Hepatocyte (in vitro differentiated cells): ENCODE measurements around the gene LUZP2. TPM values are rescaled to one million over a fixed set of nuclear protein-coding genes. Genes with fewer than 3 reads are reported as not detected.

Experiments used
- DNase-seq: peaks from one replicate; pipeline ENCODE4 v3.0.0-alpha.2; 2016; ENCODE audit warnings: low spot score
- H2AFZ ChIP-seq: fragments of 200-600 bp; sonication (generic); 2 replicates; pipeline ENCODE4 v1.6.0; 2016; ENCODE audit warnings: antibody characterized with exemption, mild to moderate bottlenecking
- H3K27ac ChIP-seq: fragments of 200-600 bp; sonication (generic); 2 replicates; pipeline ENCODE4 v1.5.1; 2016; ENCODE audit warnings: mild to moderate bottlenecking
- H3K27me3 ChIP-seq: fragments of 200-600 bp; sonication (generic); 2 replicates; pipeline ENCODE4 v1.6.1; 2016
- H3K36me3 ChIP-seq: fragments of 200-600 bp; sonication (generic); replicated peaks from 2 replicates; pipeline ENCODE4 v1.5.1; 2016; ENCODE audit warnings: low read depth; ENCODE audit not compliant: insufficient read depth
- H3K4me1 ChIP-seq: fragments of 200-600 bp; sonication (generic); 2 replicates; pipeline ENCODE4 v1.5.1; 2016; ENCODE audit warnings: mild to moderate bottlenecking, moderate library complexity; ENCODE audit not compliant: insufficient read depth
- H3K4me2 ChIP-seq: fragments of 200-600 bp; sonication (generic); 2 replicates; pipeline ENCODE4 v1.6.0; 2016
- H3K4me3 ChIP-seq: fragments of 200-600 bp; sonication (generic); 2 replicates; pipeline ENCODE4 v1.5.1; 2016; ENCODE audit warnings: mild to moderate bottlenecking
- H3K79me2 ChIP-seq: fragments of 200-600 bp; sonication (generic); 2 replicates; pipeline ENCODE4 v1.6.0; 2017; ENCODE audit warnings: mild to moderate bottlenecking
- H3K9me2 ChIP-seq: fragments of 200-600 bp; sonication (generic); replicated peaks from 2 replicates; pipeline ENCODE4 v1.6.0; 2017; ENCODE audit warnings: mild to moderate bottlenecking; ENCODE audit not compliant: insufficient read depth
- H3K9me3 ChIP-seq: fragments of 200-600 bp; sonication (generic); 2 replicates; pipeline ENCODE4 v1.5.1; 2016; ENCODE audit warnings: low read depth, mild to moderate bottlenecking
- H4K20me1 ChIP-seq: fragments of 200-600 bp; sonication (generic); 2 replicates; pipeline ENCODE4 v1.6.0; 2016; ENCODE audit warnings: mild to moderate bottlenecking; ENCODE audit not compliant: insufficient read depth, poor library complexity, severe bottlenecking
- CTCF ChIP-seq: fragments of 200-600 bp; sonication (generic); IDR thresholded peaks from 2 replicates; pipeline ENCODE4 v1.5.1; 2016; ENCODE audit warnings: antibody characterized with exemption, mild to moderate bottlenecking; ENCODE audit not compliant: poor library complexity
- EZH2 ChIP-seq: fragments of 200-600 bp; sonication (generic); IDR thresholded peaks from 2 replicates; pipeline ENCODE4 v1.6.1; 2016; ENCODE audit warnings: antibody characterized with exemption, mild to moderate bottlenecking, borderline replicate concordance
- EZH2phosphoT487 ChIP-seq: fragments of 200-600 bp; sonication (generic); IDR thresholded peaks from one replicate; pipeline ENCODE4 v1.6.1; 2018; ENCODE audit warnings: antibody characterized with exemption, mild to moderate bottlenecking, low read depth, moderate library complexity; ENCODE audit not compliant: unreplicated experiment, severe bottlenecking
- WGBS: methylation state at CpG from one replicate; pipeline ENCODE4 v1.1.6; 2016; ENCODE audit warnings: low lambda C conversion rate; ENCODE audit errors: missing lambda C conversion rate; 5-methylcytosine and 5-hydroxymethylcytosine counted together
- polyA plus RNA-seq: library from polyadenylated mRNA; unstranded; fragments of >200 nt; fragmentation: Nextera tagmentation; extraction: Ambion mirVana; gene quantifications from 2 replicates; pipeline ENCODE4 v1.2.1, GENCODE V29; 2016
- total RNA-seq: library from RNA; depleted of rRNA; stranded (reverse); fragments of >200 nt; gene quantifications from 2 replicates; pipeline ENCODE4 v1.2.3, GENCODE V29; 2014

LUZP2 gene
- total and polyA plus RNA-seq, 2 experiments from 2014 or later, result 2.2 to 7.9 TPM

GRCh38 chr11:24842308-24842707, 345.5 kb downstream of the LUZP2 start:
- WGBS, result 73% methylated on average over 2 of the region's 2 CpGs
- no peaks in the 10 kb centered on the region for H3K4me1 ChIP-seq

DNA sequence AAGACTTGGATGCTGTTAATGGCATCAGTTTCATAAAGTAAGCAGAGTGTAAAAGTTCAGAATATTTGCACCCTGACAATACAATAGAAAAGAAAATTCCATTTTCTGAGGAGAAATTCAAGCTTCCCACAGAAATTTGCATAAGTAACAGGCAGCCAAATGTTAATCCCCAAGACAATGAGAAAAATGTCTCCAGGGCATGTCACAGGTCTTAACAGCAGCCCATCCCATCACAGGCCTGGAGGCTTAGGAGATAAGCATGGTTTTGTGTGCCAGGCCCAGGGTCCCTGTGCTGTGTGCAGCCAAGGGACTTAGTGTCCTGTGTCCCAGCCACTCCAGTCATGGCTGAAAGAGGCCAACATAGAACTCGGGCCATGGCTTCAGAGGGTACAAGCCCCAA, 347.6 kb downstream of the LUZP2 start:
- Histone ChIP-seq H3K9me2 (no peaks in the 10 kb centered on the region), H2AFZ (no peak overlapping the region), H3K27me3 (no peaks in the 10 kb centered on the region), H3K4me1 (no peaks in the 10 kb centered on the region), H3K79me2 (no peaks in the 10 kb centered on the region), H3K27ac (no peak overlapping the region), H3K36me3 (no peaks in the 10 kb centered on the region), H4K20me1 (no peaks in the 10 kb centered on the region), H3K4me3 (no peak overlapping the region), H3K4me2 (no peak overlapping the region), H3K9me3 (no peaks in the 10 kb centered on the region)
- WGBS, result 89% methylated on average over 1 of the region's 1 CpG
- no peak for DNase-seq
- TF ChIP-seq EZH2, result no peak
- TF ChIP-seq CTCF, result no peak
- TF ChIP-seq EZH2phosphoT487, result no peak

More at GRCh38 chr11:24842308-24842707, 345.5 kb downstream of the LUZP2 start:
- H4K20me1 ChIP-seq, result no peaks in the 10 kb centered on the region
- no peak for DNase-seq
- no peak overlapping the region for H3K27ac ChIP-seq
- no peaks in the 10 kb centered on the region for H3K27me3 ChIP-seq
- H3K4me2 ChIP-seq, result no peak overlapping the region
- no peak overlapping the region for H2AFZ ChIP-seq
- no peaks in the 10 kb centered on the region for H3K9me2 ChIP-seq
- no peak overlapping the region for H3K4me3 ChIP-seq
- no peak for TF ChIP-seq EZH2
- no peak for TF ChIP-seq EZH2phosphoT487
- TF ChIP-seq CTCF, result no peak
- H3K79me2 ChIP-seq, result no peaks in the 10 kb centered on the region
- H3K9me3 ChIP-seq, result no peaks in the 10 kb centered on the region
- H3K36me3 ChIP-seq, result no peaks in the 10 kb centered on the region

DNA sequence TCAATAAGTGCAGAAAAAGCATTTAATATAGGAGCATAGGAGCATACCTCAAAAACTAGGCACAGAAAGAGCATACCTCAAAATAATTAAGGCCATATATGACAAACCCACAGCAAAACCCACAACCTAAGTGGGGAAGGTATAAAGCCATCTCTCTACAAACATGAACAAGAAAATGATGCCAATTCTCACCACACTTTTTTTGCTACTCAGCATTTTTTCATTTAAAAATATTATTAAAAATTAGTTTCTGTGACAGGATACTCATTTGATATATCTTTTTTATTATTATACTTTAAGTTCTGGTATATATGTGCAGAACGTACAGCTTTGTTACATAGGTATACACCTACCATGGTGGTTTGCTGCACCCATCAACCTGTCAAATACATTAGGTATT, 352.0 kb downstream of the LUZP2 start:
- Histone ChIP-seq H4K20me1 (no peaks in the 10 kb centered on the region), H3K4me1 (no peaks in the 10 kb centered on the region), H3K27ac (no peak overlapping the region), H3K9me3 (no peaks in the 10 kb centered on the region), H3K9me2 (no peaks in the 10 kb centered on the region), H3K4me3 (no peak overlapping the region), H3K79me2 (no peaks in the 10 kb centered on the region), H2AFZ (no peak overlapping the region), H3K36me3 (no peaks in the 10 kb centered on the region), H3K27me3 (no peaks in the 10 kb centered on the region), H3K4me2 (no peak overlapping the region)
- no peak for DNase-seq
- TF ChIP-seq EZH2 (no peak), EZH2phosphoT487 (no peak), CTCF (no peak)
- WGBS, result 95% methylated on average over 1 of the region's 1 CpG

DNA sequence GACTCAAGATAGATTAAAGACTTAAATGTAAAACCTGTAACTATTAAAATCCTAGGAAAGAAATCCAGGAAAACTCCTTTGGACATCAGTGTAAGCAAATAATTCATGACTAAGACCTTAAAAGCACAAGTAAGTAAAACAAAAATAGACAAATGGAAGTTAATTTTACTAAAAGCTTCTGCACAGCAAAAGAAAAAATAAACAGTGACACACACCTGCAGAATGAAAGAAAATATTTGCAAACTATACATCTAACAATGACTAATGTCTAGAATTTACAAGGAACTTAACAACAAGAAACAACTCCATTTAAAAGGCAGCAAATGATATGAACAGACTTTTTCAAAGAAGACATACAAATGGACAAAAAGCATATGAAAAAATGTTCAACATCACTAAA, 359.1 kb downstream of the LUZP2 start:
- no peak for DNase-seq
- Histone ChIP-seq H3K4me1 (no peaks in the 10 kb centered on the region), H3K4me3 (no peak overlapping the region), H3K79me2 (no peaks in the 10 kb centered on the region), H3K27ac (no peak overlapping the region), H3K27me3 (no peaks in the 10 kb centered on the region), H4K20me1 (no peaks in the 10 kb centered on the region), H3K4me2 (no peak overlapping the region), H2AFZ (no peak overlapping the region), H3K36me3 (no peaks in the 10 kb centered on the region), H3K9me3 (no peaks in the 10 kb centered on the region), H3K9me2 (no peaks in the 10 kb centered on the region)
- TF ChIP-seq EZH2, result no peak
- TF ChIP-seq CTCF, result no peak
- TF ChIP-seq EZH2phosphoT487, result no peak
